Measurements from ENCODE around the gene JAK1. TPM values are rescaled to one million over a fixed set of nuclear protein-coding genes. Genes with fewer than 3 reads are reported as not detected.

Gene JAK1
- total and polyA plus RNA-seq, 2 experiments from 2014 or later: 90.8 to 124 TPM

DNA sequence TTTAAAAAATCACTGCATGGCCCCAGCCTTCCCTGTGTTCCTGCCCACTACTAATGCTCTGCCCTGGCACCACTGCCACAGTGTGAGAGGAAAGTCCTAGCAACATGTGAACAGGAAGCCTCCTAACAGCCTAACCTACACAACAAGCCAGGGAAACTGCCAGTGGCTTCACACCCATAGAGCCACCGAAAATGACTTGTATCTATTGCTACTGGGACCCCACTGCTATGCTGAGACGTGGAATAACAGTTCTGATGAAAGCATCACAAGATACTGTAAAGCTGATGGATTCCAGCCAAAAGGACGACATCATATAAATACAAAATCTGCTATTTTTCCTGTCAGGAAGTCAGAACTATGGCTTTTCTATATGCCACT lies 74.9 kb downstream of the JAK1 start:
- Histone ChIP-seq H3K27ac (no peak overlapping the region), H4K20me1 (ENCODE audit: insufficient read depth) (no peaks in the 10 kb centered on the region), H3K79me2 (ENCODE audit: insufficient read depth) (peaks cover 100% of the 10 kb centered on the region), H3K4me3 (no peak overlapping the region), H3K9ac (no peak overlapping the region), H3K9me3 (ENCODE audit: low read depth) (no peaks in the 10 kb centered on the region), H3K27me3 (replicated peaks; ENCODE audit: insufficient read depth) (no peaks in the 10 kb centered on the region), H3K4me1 (ENCODE audit: insufficient read depth) (peaks cover 22% of the 10 kb centered on the region), H2AFZ (no peak overlapping the region), H3K4me2 (ENCODE audit: unreplicated experiment) (no peak overlapping the region), H3K9me2 (ENCODE audit: insufficient read depth) (no peaks in the 10 kb centered on the region), H3F3A (ENCODE audit: insufficient read depth) (peaks cover 17% of the 10 kb centered on the region), H3K36me3 (ENCODE audit: low read depth) (no peaks in the 10 kb centered on the region)
- 64 to 69% methylated on average over 3 of the region's 3 CpGs for WGBS, 2 experiments (ENCODE audit: low coverage in 1 of 2, low lambda C conversion rate in 2 of 2, missing lambda C conversion rate in 2 of 2)
- TF ChIP-seq EZH2phosphoT487 (IDR thresholded peaks at IDR 0.05; ENCODE audit: insufficient read depth, low read depth) (no peak), EZH2 (IDR thresholded peaks at IDR 0.05; ENCODE audit: insufficient read depth, poor library complexity, severe bottlenecking) (no peak)
- DNase-seq: peak; percentile 40
- in situ Hi-C loops (cut with MboI): no loop called here

DNA sequence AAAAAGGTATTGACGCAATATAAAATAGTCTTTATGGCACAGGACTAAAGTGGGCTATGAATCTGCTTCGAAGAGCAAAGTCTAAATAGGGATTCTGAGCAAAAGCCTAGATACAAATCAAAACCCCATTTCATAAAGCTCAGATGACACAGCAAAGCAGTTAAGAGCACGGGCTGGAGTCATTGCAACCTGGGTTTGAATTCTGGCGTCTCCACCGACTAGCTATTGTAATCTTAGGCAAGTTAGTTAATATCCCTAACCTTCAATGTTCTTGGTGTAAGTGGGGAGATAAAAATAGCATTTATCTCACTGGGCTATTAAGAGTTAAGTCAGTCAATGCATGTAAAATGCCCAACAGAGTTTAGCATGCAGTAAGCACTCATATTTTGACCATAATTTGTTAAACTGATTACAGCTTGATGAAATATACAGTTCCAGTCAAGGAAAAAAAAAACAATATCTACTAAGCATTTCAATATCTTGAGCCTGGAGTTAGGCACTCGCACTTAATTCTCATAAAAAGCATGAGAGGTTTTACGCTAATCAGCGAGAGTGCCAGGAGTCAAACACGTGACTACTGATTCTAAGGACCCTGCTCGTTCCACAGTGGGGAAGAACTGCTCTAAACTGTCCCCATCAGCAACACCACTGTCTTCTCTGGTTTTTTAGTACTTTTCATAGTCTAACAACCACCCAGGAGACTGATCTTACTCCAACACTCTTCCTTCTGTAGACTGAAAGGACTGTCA lies 75.5 kb downstream of the JAK1 start:
- H3K4me3 ChIP-seq: no peak overlapping the region
- peaks cover 11% of the 10 kb centered on the region for H3F3A ChIP-seq (ENCODE audit: insufficient read depth)
- no peak overlapping the region for H3K4me2 ChIP-seq (ENCODE audit: unreplicated experiment)
- in situ Hi-C loops (cut with MboI): no loop called here
- no peaks in the 10 kb centered on the region for H3K9me2 ChIP-seq (ENCODE audit: insufficient read depth)
- H3K27ac ChIP-seq: no peak overlapping the region
- no peak for TF ChIP-seq EZH2 (IDR thresholded peaks at IDR 0.05; ENCODE audit: insufficient read depth, poor library complexity, severe bottlenecking)
- no peak for TF ChIP-seq EZH2phosphoT487 (IDR thresholded peaks at IDR 0.05; ENCODE audit: insufficient read depth, low read depth)
- no peak overlapping the region for H2AFZ ChIP-seq
- DNase-seq: no peak
- no peaks in the 10 kb centered on the region for H4K20me1 ChIP-seq (ENCODE audit: insufficient read depth)
- H3K9me3 ChIP-seq (ENCODE audit: low read depth): no peaks in the 10 kb centered on the region
- H3K36me3 ChIP-seq (ENCODE audit: low read depth): no peaks in the 10 kb centered on the region
- H3K27me3 ChIP-seq (replicated peaks; ENCODE audit: insufficient read depth): no peaks in the 10 kb centered on the region
- peaks cover 100% of the 10 kb centered on the region for H3K79me2 ChIP-seq (ENCODE audit: insufficient read depth)
- peaks cover 22% of the 10 kb centered on the region for H3K4me1 ChIP-seq (ENCODE audit: insufficient read depth)
- WGBS, 2 experiments (ENCODE audit: low coverage in 1 of 2, low lambda C conversion rate in 2 of 2, missing lambda C conversion rate in 2 of 2): 88% methylated on average over 10 of the region's 10 CpGs
- no peak overlapping the region for H3K9ac ChIP-seq

DNA sequence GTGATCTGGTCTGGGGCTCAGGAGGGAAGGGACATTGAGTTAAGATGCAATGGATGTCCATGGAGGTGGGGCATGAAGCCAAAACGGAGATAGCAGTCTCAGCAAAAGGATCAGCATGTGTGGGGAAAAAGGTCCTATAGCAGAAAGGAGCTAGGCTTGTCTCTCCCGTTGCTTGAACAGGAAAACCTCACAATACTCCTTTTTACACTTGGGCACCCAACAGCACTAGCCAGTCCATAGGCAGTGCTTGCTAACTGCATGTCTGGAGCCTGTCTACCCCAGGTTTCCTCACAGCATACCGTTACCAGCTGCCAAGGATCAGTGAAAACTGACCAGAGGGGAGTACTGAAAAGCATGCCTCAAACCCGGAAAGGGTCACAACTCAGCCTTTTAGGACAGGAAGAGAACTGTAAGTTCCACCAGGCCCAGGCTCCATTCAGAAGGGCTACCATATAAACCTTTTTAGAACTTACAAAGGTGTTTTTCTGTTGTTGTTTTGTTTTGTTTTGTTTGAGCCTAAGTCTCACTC lies 78.6 kb downstream of the JAK1 start:
- Histone ChIP-seq H3F3A (ENCODE audit: insufficient read depth) (peaks cover 2% of the 10 kb centered on the region; the same call in 1 of the 2 replicates), H3K9ac (no peak overlapping the region), H3K4me3 (no peak overlapping the region), H3K9me3 (ENCODE audit: low read depth) (no peaks in the 10 kb centered on the region), H3K27ac (no peak overlapping the region), H4K20me1 (ENCODE audit: insufficient read depth) (no peaks in the 10 kb centered on the region), H3K4me1 (ENCODE audit: insufficient read depth) (peaks cover 21% of the 10 kb centered on the region), H2AFZ (no peak overlapping the region), H3K79me2 (ENCODE audit: insufficient read depth) (peaks cover 100% of the 10 kb centered on the region), H3K4me2 (ENCODE audit: unreplicated experiment) (no peak overlapping the region), H3K36me3 (ENCODE audit: low read depth) (no peaks in the 10 kb centered on the region; the same call in 1 of the 2 replicates), H3K9me2 (ENCODE audit: insufficient read depth) (no peaks in the 10 kb centered on the region), H3K27me3 (replicated peaks; ENCODE audit: insufficient read depth) (no peaks in the 10 kb centered on the region)
- DNase-seq: no peak
- in situ Hi-C loops (cut with MboI): no loop called here
- TF ChIP-seq EZH2phosphoT487 (IDR thresholded peaks at IDR 0.05; ENCODE audit: insufficient read depth, low read depth) (no peak), EZH2 (IDR thresholded peaks at IDR 0.05; ENCODE audit: insufficient read depth, poor library complexity, severe bottlenecking) (no peak)
- WGBS, 2 experiments (ENCODE audit: low coverage in 1 of 2, low lambda C conversion rate in 2 of 2, missing lambda C conversion rate in 2 of 2): 79 to 81% methylated on average over 4 of the region's 4 CpGs

DNA sequence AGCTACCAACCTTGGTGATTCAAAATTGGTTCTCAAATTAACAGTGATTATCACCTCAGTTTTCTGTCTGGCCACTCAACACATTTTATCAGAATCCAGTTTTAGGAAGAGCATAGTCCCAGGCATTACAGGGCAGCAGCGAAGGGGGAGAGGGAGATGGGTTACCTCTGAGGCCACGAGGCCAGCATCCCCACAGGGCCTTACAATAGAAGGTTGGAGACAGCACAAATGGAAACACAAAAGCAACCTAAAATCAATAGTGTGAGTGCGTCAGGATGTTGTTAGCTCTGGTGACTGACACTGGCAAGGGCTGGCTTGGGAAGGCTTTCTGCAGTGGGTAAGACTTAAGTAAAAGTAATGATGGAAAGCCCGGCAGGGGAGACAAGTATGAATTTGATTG lies 79.5 kb downstream of the JAK1 start:
- no peaks in the 10 kb centered on the region for H3K27me3 ChIP-seq (replicated peaks; ENCODE audit: insufficient read depth)
- WGBS, 2 experiments (ENCODE audit: low coverage in 1 of 2, low lambda C conversion rate in 2 of 2, missing lambda C conversion rate in 2 of 2): 95 to 99% methylated on average over 4 of the region's 4 CpGs
- no peaks in the 10 kb centered on the region; the same call in 1 of the 2 replicates for H3K36me3 ChIP-seq (ENCODE audit: low read depth)
- H4K20me1 ChIP-seq (ENCODE audit: insufficient read depth): no peaks in the 10 kb centered on the region
- no peak overlapping the region for H2AFZ ChIP-seq
- H3K79me2 ChIP-seq (ENCODE audit: insufficient read depth): peaks cover 100% of the 10 kb centered on the region
- DNase-seq: no peak
- no peak overlapping the region for H3K4me3 ChIP-seq
- H3K4me1 ChIP-seq (ENCODE audit: insufficient read depth): peaks cover 19% of the 10 kb centered on the region; the same call in 1 of the 2 replicates
- TF ChIP-seq EZH2 (IDR thresholded peaks at IDR 0.05; ENCODE audit: insufficient read depth, poor library complexity, severe bottlenecking) (no peak), EZH2phosphoT487 (IDR thresholded peaks at IDR 0.05; ENCODE audit: insufficient read depth, low read depth) (no peak)
- in situ Hi-C loops (cut with MboI): no loop called here
- H3K9ac ChIP-seq: no peak overlapping the region
- H3K9me3 ChIP-seq (ENCODE audit: low read depth): no peaks in the 10 kb centered on the region
- no peak overlapping the region for H3K27ac ChIP-seq
- H3K4me2 ChIP-seq (ENCODE audit: unreplicated experiment): no peak overlapping the region
- H3F3A ChIP-seq (ENCODE audit: insufficient read depth): 0 out of 2 replicates have a peak, but pooled peaks cover 4% of the 10 kb centered on the region
- H3K9me2 ChIP-seq (ENCODE audit: insufficient read depth): no peaks in the 10 kb centered on the region

Measured in GM23248 (cell line).